ENCODE data around the gene DCDC1.

GRCh38 chr11:31096191-31096805 lies 273.2 kb downstream of the DCDC1 start:
- no peak for TF ChIP-seq CTCF (IDR thresholded peaks at IDR 0.05; ENCODE audit: low read depth, low read length)
- no peak for TF ChIP-seq MYC (IDR thresholded peaks at IDR 0.05; ENCODE audit: low read depth, low read length)
- no peak for TF ChIP-seq POLR2A (IDR thresholded peaks at IDR 0.05; ENCODE audit: extremely low read depth, insufficient read length)
- no peak for TF ChIP-seq MAX (IDR thresholded peaks at IDR 0.05; ENCODE audit: low read depth, low read length)
